ENCODE results near the gene SF3B6.

- TF ChIP-seq CTCF (IDR thresholded peaks at IDR 0.05) (no peak), POLR2A (IDR thresholded peaks at IDR 0.05) (peak; percentile 8 to 45), POLR2AphosphoS5 (IDR thresholded peaks at IDR 0.05) (no peak)
Observed at GRCh38 chr2:24123195-24123921, 47.2 kb upstream of the SF3B6 start, which contains the start of the genes FAM228B and PFN4.

All from suprapubic skin (tissue), 4 donors.